GM21528 (cell line): ENCODE measurements around the gene CCBE1.

Source experiments
- ATAC-seq: cut with Tn5 transposase; IDR thresholded peaks from one replicate; pipeline ENCODE4 v1.9.1; 2021; ENCODE audit warnings: mild to moderate bottlenecking, moderate library complexity; ENCODE audit not compliant: unreplicated experiment, low FRiP score

The CCBE1 gene

DNA sequence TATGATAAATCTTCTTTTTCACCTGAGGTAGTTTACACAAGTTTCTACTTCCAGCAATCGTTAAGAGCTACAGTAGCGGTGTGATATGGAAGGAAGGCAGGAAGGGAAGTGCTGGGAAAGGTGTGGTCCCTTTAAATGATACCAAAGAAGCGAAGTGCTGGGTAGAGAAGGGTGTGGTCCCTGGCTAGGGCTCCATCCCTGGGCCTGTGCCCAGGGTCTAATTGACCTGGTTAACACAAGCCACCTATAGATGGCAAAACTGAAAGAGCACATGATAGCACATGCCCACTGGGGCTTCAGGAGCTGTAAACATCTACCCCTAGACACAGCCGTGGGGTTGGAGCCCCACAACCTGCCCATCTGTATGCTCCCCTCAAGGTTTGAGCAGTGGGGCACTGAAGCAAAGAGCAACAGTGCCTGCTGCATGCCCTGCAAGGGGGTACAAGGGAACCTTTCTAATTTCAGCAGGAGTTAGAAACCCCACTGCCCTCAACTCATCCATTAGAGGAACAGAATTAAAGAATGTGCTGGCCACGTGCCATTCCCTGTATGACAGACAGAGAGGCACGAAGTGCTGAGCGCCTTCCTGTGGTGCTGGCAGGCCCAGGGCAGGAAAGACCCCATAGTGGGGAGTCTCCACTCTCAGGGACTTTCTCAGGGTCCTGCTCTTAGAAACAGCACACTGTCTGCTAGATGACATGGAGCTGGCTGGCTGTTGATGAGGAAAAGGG, 185.0 kb downstream of the CCBE1 start:
- ATAC-seq, result no peak

DNA sequence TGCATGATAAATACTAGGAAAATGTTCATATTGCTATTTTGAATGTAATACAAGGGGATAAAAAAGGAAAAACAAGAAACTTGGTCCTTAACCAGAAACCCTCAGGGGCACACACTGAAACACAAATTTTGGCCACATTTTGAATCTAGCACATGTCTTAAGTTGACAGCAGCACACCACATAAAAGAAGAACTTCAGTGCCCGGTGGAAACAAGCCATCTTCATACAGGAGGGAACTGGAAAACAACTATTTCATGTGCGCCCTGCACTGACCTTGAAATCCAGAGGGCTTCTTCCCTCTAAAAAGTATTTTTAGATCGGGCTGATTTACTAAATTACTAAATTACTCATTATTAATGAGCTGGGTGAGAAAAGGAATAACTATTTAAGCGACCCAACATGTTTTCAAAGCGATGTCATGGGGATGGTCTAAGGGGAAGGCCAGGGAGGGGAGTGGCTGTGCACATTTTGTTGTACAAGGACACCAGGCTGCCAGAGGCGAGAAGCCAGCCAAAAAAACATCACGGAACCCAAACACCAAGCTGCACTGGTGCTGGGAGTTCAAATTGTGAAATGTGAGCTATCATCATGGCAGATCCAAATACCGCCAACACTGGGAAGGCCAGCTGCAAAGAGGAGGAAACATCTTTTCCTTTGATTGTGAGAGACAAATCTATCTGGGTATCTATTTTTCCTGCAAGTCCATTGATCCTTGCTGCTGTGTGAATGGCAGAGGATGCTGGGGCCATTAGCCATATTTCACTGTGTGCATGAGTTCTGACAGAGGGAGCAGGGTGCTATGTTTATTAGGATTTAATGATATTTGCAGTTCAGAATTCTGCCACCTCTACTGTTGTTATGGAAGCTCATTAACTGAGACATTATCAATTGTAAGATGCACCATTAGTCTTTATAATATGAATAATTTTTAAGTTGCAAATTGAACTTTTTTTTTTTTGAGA, 187.5 kb downstream of the CCBE1 start:
- no peak for ATAC-seq

DNA sequence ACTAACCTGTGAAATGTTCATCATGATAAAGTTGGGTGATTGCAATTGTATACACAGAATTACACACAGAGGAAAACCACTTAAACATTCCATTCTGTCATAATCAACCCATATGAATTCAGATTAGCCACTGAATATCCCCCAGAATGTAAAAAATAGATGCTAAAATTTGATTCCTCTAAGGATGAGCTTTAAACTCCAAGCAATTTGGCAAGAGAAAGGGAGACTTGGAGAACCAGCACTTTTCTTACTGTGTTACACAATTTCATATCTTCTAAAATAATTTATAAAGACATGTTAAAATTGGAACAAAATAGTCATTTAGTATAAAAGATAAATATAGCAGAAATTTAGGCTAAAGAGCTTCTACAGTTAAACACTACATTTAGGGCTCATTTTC, 191.9 kb downstream of the CCBE1 start:
- ATAC-seq, result no peak

DNA sequence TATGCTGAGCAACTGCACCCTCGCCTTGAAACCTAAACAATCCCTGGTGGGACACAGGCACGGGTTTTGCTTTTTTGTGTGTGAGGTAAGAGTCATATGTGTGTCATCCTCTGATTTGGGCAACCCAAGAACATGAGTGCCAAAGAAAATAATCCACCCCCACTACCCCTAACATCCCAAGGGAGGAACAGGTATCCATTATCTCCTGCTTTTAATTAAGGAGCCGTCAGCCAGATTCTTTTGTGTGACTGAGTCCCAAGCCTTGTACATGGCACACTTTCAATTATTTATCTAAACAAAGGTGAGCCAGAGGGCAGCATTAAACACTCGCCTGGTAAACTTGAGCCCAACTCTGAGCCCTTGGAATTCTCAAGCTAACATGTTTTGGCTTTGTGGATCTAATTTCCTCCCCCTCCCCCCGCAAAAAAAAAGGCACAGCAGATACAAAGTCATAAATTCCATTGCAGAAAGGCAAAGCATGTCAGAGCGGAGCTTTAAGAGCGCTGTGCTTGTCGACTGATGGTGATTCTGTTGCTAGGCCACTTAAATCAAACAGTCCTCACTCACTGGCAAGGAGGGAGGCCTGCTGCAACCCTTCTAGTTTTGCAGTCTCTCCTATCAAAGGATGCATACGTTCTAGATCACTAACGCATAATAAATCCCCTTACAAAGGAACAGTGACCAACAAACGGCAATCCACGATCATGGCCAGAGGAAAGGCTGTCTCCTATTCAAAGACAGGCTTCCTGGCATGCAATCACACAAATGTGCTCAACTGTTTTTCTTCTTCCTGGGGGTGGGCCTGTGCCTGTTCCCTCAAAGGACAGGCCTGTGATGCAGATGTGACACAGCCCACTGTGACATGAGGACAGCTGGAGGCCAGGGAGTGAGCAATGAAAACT, 194.7 kb downstream of the CCBE1 start:
- no peak for ATAC-seq

DNA sequence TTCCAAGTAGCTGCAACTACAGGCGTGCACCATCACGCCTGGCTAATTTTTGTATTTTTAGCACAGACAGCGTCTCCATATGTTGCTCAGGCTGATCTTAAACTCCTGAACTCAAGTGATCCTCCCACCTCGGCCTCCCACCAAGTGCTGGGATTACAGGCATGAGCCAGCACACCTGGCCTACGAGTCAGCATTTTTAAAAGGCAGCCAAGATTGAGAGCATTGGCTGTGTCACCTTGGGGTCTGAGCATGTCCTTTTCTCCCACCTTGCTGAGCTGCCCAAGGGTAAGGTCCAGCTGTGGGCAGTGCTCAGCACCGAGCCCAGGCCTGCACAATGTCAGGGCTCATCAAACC, 195.3 kb downstream of the CCBE1 start:
- ATAC-seq, result no peak

DNA sequence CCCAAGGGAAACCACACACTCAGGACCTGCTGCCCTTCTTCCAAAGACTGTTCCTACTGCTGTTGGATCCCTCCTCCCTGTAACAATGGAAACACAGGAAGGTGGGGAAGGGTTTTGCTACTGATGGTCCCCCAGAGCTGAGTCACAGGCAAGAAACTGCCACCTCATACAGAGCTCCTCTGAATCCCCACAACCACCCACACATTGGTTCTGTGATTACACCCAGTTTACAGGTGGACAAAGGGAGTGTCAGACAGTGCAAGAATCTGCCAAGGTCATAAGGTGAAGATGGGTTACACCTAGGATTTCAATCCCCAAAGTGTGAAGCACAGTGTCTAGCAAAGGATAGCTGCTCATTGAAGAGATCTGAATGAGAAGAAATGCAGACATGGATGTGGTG, 196.5 kb downstream of the CCBE1 start:
- no peak for ATAC-seq

DNA sequence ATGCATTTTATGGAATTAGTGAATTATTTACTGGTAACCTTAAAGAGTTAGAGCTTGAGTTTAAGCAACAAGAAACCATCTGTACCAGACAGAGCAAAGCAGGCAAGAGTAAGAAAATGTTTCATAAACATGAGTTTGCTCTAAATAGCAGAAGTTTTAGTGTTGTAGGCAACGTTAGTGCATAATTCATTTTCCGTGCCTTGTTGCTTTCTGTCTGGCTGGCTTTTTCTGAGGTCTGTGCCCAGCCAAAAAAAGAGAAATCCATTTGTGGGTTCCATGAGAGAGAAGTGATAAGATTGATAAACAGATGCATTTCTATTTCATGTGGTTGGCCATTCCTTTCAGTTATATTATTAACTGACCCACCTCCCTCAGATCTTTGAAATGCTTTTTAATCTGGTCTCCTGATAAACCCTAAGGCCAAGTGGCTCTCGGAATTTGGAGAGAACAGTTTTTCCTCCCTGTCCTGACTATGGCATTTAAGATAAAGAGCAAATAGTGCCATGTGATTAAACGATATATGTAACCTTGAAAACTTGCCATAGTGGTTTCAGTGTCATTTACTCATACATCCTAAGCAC, 198.6 kb downstream of the CCBE1 start:
- no peak for ATAC-seq

DNA sequence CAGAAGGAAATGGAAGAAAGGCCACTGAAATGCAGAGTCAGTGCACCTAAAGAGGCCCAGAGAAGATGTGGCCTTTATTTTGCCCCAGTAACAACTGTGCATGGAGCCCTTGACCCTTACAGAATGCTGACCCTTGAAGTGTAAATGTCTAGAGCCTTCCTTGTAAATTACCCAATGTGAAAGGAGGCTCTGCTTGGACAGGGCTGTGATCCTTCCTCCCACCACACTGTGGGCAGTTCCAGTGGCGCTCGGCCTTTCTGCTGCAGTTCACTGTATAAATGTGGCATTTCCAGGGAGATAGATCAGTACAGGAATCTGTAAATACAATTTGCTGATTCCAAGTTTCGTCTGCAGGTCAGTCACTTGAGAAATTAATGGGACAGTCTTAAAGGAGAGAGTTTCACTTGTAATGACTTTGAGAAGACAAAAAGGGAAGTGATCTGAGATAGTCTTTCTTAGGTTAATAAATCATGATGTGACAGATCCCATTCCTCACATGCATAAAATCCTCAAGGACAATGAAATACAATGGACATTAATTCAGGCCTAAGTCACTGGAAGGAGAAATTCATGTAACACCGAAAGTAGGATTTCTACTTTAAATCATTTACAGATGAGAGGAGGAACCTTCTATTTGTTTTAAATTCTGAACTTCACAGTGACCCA, 204.3 kb downstream of the CCBE1 start:
- ATAC-seq, result no peak

DNA sequence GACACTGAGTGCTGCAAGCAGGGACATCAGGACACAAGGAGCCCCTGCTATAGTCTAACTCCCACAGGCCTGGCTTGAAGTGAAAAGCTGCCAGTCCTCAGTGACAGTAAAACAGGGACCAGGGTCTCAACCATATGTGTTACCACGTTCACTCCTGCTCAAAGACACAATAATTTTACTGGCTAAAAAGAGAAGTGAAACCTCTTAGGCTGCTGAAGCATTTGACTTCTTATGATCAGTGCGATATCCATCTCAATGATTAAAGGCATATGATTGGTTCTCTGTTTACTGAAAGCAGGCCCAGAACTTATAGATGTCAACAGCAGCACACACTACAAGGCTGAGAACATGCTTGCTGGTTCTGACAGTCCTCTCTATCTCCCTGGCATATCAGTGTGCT, 208.3 kb downstream of the CCBE1 start:
- peak; percentile 58 for ATAC-seq

DNA sequence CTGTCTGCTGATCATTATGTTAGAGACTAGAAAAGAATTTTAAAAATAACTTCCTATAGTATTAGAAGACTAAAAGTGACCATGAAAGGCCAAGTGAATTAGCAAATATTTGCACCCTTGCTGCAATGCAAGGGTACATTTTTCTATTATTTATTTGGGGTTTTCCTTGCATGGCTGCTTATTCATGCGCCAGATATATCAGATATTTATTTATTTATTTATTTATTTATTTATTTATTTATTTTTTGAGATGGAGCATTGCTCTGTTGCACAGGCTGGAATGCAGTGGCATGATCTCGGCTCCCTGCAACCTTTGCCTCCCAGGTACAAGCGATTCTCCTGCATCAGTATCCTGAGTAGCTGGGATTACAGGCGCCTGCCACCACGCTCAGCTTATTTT, 211.8 kb downstream of the CCBE1 start:
- ATAC-seq, result no peak

DNA sequence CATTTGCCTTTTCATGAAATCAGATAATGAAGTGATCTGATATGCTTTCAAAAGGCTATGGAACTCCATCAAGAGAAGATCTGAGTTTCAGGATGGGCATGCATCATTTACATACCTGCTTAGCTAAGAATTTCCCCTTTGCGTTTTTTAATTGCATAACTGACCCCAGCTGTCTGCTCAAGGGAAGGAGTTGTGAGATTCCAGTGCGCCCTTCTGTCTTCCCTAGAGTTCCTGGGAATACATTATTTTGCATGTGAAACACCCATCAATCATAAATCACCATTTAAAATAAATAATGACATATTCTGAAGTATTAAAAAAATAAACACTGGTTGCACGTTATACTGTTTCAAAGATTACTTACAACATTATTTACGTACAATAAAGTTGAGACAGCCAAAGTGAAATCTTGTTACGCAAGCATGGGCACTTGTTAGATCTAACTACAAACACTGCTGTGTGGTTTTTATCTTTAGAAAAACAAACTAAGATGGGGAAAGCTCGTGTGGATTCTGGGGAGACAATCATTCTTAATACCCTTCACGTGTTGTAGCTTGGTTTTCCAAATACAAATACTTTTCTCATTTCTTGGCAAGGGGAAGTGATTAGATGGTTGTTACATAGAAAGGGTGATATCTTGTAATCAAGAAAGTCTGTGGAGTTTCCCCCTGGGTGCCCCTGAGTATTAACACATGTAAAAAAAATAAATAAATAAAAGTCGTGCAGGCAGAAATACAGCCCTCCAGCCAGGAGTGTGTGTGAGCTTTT, 212.5 kb downstream of the CCBE1 start:
- no peak for ATAC-seq

DNA sequence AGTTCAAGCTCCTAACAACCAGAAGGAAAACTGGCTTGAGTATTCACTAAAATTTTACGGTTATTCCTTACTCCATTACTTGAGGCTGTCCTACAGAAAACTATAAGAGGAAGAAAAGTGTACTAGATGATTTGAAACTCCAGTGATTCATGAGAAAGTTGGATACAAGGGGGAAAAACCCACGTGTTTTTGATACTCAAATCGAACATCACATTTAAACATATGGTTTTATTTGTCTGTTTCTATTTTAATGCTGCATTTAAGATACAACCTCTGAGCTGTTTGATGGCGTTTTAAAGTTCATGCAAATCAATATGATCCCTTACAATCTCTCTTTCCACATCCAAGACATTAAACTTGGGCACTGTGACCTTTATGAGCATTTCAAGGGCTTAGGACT, 213.1 kb downstream of the CCBE1 start:
- ATAC-seq, result no peak

DNA sequence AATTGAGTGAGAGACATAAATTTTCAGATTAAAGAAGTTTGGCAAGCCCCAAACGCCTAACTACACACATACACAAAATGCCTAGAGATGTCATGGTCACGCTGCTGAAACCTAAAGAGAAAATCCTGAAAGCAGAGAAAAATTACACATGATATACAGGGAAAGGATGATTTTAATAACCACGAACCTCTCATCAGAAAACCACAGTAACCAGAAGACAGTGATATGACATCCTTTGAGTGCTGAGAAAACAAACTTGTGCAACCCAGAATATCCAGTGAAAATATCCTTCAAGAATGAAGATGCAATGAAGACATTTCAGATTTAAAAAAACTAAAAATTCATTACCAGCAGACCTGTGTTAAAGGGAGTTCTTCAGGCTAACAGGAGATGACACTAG, 215.8 kb downstream of the CCBE1 start:
- ATAC-seq, result no peak

DNA sequence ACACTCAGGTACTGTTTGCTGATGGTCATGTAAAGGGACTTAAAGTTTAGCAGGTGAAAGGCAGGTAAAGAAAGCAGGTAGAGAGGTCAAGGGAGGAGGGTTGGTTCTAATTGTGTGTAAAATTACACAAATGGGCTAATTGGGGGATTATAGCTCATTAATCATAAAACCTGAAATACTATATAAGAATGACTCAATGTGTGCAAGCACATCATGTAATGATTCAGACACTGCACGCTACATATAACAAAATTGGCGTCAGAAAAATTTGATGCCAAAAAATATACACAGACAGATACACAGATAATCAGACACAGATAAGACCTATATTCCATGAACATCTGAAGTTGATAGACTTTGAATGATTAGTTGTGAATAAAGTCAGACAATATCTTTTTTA, 217.4 kb downstream of the CCBE1 start:
- no peak for ATAC-seq

DNA sequence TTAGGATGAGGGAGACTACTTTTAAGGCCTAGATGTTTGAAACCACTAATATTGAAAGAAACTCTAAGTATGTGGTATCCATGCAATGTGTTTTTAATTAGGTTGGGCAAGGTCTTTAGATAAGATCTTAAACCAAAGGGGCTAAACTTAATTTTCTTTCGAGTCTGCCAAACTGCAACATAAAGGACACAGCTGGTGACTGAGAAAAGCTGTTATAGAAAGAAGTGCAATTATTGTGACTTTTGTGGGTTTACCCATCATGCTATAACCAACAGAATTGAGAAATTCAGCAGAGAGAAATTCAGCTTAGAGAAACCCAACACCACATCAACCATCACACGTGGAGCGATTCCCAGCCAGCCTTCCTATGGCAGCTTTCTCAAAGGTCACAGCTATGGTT, 218.6 kb downstream of the CCBE1 start:
- no peak for ATAC-seq

DNA sequence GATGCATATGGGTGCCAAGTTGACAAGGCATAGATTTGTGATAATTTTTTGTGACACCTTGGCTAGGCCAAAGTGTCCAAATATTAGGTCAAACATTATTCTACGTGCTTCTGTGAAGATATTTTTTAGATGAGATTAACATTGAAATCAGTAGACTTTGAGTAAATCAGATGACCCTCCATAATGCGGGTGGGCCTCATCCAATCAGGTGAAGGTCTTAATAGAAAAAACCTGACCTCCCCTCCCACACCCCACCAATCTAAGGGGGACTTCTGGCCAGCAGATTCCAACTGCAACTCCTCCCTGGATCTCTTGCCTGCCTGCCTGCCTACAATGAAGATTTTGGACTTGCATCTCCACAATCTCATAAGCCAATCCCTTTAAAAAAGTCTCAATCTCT, 219.4 kb downstream of the CCBE1 start:
- ATAC-seq, result no peak

DNA sequence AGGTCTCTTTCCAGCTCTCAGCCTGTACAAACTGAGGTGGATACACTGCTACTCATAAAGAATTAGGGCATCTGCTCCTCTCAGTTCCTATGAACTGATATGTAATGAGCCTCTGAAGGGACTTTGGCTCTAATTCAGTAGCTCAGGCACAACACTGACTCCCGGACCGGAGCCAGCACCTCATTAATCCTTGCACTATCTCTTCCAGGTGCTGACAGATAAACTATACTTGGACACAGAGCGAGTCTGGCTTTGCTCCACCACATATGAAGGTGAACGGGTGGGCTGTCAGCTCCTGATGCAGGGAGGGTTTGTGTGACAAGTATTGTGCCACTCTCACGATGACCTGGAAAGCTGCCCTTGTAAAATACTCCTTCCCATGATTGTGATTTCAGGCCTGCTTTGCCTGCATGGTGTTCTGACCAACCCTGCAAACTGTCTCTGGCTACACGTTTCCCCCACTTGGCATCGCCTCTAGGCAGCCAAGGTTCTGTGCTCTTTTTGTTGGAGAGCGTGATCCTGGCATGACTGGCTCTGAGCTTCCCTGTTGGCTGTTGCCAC, 226.6 kb downstream of the CCBE1 start:
- no peak for ATAC-seq

DNA sequence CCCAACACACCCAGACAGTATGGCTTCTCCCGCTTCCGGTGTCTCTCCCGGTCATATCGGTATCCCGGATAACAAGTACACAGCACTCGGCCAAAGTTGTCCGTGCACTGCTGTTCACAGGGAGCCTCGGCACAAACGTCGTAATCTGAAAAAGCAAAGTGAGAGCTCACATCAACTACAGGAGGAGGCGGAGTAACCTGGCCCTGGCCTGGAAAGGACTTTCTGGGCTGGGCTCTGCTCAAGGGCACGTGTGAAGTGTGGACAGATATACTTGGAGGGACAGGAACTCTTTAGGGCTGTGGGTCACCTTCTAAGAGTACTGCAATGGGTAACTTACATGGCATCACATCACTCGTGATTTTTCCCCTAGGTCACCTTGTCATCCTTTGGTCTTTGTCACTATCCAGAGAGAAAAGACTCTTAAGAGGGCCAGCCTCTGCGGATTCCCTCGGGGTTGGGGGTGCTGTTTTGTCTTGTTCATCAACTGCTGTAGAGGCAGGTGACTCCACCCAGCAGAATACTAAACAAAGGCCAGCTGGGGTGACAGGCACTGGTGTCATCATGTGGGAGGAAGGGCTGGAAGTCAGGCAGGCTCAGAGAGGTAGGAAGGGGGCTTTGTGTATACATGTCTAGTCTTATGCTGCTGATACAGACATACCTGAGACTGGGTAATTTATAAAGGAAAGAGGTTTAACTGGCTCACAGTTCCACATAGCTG, 227.6 kb downstream of the CCBE1 start:
- no peak for ATAC-seq
